Muscle of arm (tissue), 12 donors: ENCODE measurements around the gene ZNF519. TPM values are rescaled to one million over a fixed set of nuclear protein-coding genes. Genes with fewer than 3 reads are reported as not detected.
"Not testable (repeated sequence)": the region's sequence is repeated elsewhere in the genome, so short reads cannot be mapped to it uniquely, and the experiment has no call there.

Experiments
- DNase-seq: peaks from one replicate; pipeline ENCODE4 v3.0.0-alpha.2; 2013
- polyA plus RNA-seq, 12 donors: library from polyadenylated mRNA; unstranded; fragments of 120-200 nt; gene quantifications; one replicate each; pipeline ENCODE4 v1.2.1, GENCODE V29; 2013; ENCODE audit not compliant: insufficient read length in 12 of 12

The ZNF519 gene
- polyA plus RNA-seq, 12 donors = 3.5 to 16.1 (median 7.9) TPM; not detected in 1

GRCh38 chr18:14149121-14149850, 17.1 kb upstream of the ZNF519 start:
- DNase-seq = not testable (repeated sequence)

- not testable (repeated sequence) for DNase-seq
Measured at GRCh38 chr18:14147935-14148865, 16.0 kb upstream of the ZNF519 start.

GRCh38 chr18:14146771-14147170, 14.5 kb upstream of the ZNF519 start:
- DNase-seq = not testable (repeated sequence)

GRCh38 chr18:14145581-14146338, 13.5 kb upstream of the ZNF519 start:
- DNase-seq = not testable (repeated sequence)

GRCh38 chr18:14145021-14145420, 12.8 kb upstream of the ZNF519 start:
- DNase-seq = not testable (repeated sequence)

GRCh38 chr18:14144628-14144895, 12.3 kb upstream of the ZNF519 start:
- no peak for DNase-seq

- DNase-seq = not testable (repeated sequence)
Measured at GRCh38 chr18:14143871-14144627, 11.8 kb upstream of the ZNF519 start.

- DNase-seq = not testable (repeated sequence)
Measured at GRCh38 chr18:14143396-14143795, 11.2 kb upstream of the ZNF519 start.

GRCh38 chr18:14142177-14142576, 9.9 kb upstream of the ZNF519 start:
- not testable (repeated sequence) for DNase-seq

- not testable (repeated sequence) for DNase-seq
Measured at GRCh38 chr18:14139583-14139982, 7.3 kb upstream of the ZNF519 start.

- not testable (repeated sequence) for DNase-seq
Measured at GRCh38 chr18:14137971-14138370, 5.7 kb upstream of the ZNF519 start.

GRCh38 chr18:14131696-14132270, 452 bp downstream of the ZNF519 start:
- not testable (repeated sequence) for DNase-seq

- DNase-seq = not testable (repeated sequence)
Measured at GRCh38 chr18:14130804-14131203, 1.4 kb downstream of the ZNF519 start.

- DNase-seq = no peak
Measured at GRCh38 chr18:14124689-14125088, 7.5 kb downstream of the ZNF519 start.

GRCh38 chr18:14122097-14122496, 10.1 kb downstream of the ZNF519 start:
- DNase-seq = no peak

- no peak for DNase-seq
Measured at GRCh38 chr18:14120926-14121325, 11.3 kb downstream of the ZNF519 start.

GRCh38 chr18:14117606-14118005, 14.6 kb downstream of the ZNF519 start:
- no peak for DNase-seq

- no peak for DNase-seq
Measured at GRCh38 chr18:14106906-14107305, 25.3 kb downstream of the ZNF519 start.

- no peak for DNase-seq
Measured at GRCh38 chr18:14104906-14105748, 27.1 kb downstream of the ZNF519 start.

- DNase-seq = no peak
Measured at GRCh38 chr18:14104201-14104600, 28.0 kb downstream of the ZNF519 start.
